ENCODE results near the gene RELCH. TPM values are rescaled to one million over a fixed set of nuclear protein-coding genes. Genes with fewer than 3 reads are reported as not detected.
A peak's percentile ranks its signal among the peaks of the same experiment; 100 is the strongest.

RELCH gene
- total RNA-seq, 1 experiment from 2014 or later, result 31.9 TPM

DNA sequence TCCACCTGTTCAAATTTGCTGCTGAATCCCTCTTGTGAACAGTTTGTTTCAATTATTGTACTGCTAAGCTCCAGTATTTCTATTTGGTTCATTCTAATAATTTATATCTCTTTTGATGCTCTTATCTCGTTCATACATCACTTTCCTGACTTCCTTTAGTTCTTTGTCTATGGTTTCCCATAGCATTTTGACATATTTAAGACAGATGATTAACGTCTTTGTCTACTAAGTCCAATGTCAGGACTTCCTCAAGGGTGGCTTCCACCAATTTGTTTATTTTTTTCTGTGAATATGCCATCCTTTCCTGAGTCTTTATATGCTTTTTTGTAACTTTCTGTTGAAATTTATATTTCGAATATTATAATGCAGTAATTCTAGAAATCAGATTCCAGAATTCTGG is 9.8 kb upstream of the RELCH start:
- Histone ChIP-seq H3K27me3 (no peaks in the 10 kb centered on the region), H3K4me3 (no peak overlapping the region), H3K36me3 (no peaks in the 10 kb centered on the region), H3K9me3 (no peaks in the 10 kb centered on the region)
- no peak for DNase-seq

DNA sequence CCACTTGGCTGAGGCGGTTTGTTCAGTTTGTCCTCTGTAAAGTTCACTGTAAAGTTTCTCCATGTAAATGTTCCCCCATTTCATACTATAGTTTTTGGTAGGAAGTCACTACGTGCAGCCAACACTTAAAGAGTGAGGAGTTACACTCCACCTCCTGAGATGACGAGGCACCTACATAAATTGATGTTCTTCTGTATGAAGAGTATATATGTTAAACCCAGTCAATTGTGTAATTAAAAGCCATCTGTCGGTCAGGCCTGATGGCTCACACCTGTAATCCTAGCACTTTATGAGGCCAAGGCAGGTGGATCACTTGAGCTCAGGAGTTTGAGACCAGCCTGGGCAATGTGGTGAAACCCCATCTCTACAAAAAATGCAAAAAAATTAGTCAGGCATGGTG is 7.8 kb upstream of the RELCH start:
- Histone ChIP-seq H3K4me3 (no peak overlapping the region), H3K36me3 (no peaks in the 10 kb centered on the region), H3K27me3 (no peaks in the 10 kb centered on the region), H3K9me3 (no peaks in the 10 kb centered on the region)
- no peak for DNase-seq

DNA sequence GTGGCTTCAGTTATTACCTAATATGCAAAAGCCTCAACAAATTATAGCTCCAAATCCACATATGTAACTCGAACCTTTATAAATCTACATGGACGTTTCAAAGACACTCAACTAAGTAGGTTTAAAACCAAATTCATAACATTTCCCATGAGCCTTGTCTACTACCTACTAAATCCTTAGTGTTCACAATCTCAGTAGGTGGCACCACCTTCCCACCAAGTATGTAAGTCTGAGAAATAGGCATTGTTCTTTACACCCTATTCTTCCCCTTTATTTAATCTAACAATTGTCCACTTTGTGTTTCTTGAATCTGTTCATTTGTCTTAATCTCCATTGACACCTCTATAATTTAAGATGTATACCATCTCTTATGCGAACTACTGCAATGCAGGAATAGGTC is 4.8 kb upstream of the RELCH start:
- Histone ChIP-seq H3K9me3 (no peaks in the 10 kb centered on the region), H3K36me3 (no peaks in the 10 kb centered on the region), H3K4me3 (no peak overlapping the region), H3K27me3 (no peaks in the 10 kb centered on the region)
- DNase-seq, result no peak

DNA sequence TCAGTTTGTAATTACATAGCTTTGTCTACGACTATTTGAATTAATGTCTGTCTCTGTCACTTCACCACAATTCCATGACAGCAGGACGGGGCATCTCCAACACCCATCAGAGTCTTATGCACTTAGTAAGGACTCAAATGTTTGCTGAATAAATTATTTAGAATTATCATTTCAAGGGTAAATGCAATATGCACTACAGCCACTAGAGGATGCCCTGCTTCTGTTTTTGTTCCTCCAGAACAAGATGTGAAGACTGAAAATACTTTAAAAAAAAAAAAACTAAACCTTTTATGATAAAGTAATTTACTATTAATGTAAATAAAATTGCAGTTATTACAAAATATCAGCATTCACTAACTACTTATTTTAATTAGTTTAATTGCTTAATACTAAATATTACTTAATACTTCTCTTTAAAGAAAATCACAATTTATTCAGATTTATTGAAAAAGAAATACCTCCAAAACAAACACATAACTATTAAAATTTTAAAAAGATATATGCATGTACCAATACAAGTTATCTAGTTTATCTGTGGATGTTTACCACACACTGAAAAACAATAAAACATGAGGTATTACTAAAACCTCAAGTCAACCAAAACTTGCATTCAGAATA is 3.4 kb upstream of the RELCH start:
- Histone ChIP-seq H3K27me3 (no peaks in the 10 kb centered on the region), H3K36me3 (no peaks in the 10 kb centered on the region), H3K4me3 (no peak overlapping the region), H3K9me3 (no peaks in the 10 kb centered on the region)
- DNase-seq, result no peak

DNA sequence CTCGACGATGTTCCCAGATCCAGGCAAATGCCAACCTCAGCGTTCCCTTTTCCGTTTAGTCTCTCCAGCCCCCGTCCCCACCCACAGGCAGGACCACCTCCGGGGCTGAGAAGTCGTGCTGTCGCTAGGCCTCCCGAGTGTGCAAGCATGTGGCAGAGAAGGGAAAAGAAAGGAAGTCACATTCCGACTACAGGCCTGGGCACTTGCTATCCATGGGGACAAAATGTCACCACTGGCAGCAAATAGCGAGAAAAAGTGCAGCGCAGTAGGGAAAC is 619 bp upstream of the RELCH start:
- Histone ChIP-seq H3K36me3 (no peaks in the 10 kb centered on the region; the same call in 1 of the 2 replicates), H3K9me3 (no peaks in the 10 kb centered on the region), H3K4me3 (peak overlapping the region; percentile 97), H3K27me3 (no peaks in the 10 kb centered on the region)
- DNase-seq, result no peak

DNA sequence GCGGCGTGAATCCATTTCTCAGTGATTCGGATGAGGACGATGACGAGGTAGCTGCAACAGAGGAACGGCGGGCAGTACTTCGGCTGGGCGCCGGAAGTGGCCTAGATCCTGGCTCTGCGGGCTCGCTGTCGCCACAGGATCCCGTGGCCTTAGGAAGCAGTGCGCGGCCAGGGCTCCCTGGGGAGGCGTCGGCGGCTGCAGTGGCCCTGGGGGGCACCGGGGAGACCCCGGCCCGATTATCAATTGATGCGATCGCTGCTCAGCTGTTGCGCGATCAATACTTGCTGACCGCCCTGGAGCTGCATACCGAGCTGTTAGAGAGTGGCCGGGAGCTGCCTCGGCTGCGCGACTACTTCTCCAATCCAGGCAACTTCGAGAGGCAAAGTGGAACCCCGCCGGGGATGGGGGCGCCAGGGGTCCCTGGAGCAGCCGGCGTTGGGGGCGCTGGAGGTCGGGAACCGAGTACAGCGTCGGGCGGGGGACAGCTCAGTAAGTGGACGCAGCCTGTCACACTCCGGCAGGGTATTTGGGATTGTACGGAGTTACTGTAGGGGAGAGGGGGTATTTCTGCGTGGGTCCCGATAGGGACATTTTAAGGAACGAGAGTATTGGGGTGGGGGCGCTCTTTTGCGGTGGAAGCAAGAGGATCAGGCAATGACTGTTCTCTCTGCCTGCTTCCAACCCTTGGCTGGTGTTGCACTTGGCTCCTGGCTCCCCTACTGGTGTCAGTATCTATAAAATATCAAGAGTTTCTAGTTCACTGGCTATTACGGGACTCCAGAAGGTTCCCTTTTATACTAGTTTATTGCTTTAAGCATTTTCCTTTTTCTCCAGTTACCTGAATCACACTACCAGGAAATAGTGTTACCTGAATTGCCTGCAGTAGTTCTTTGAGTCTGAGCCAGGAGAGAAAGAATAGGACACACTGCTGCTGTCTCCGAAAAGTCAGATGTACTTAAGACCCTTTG is 772 bp downstream of the RELCH start:
- H3K27me3 ChIP-seq, result no peaks in the 10 kb centered on the region
- DNase-seq, result peak; percentile 54
- H3K36me3 ChIP-seq, result no peaks in the 10 kb centered on the region; the same call in 1 of the 2 replicates

DNA sequence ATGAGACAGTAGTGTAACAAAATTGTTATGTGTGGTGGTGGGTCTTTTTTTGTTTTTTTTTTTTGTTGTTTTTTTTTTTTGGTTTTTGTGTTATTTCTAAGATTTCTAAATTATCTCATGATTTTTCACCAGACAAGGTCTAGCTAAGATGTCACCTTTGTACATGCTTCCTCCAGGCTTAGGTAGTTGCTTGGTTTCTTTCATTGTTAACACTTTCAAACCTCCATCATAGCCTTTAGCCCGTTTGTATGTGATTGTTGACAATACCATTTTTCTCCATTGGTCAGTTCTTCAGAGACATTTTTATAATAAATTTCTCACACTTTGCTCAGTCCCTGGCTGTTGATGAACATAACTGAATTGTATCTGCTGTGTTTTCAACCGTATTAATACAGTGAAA is 2.2 kb downstream of the RELCH start:
- H3K9me3 ChIP-seq, result peaks cover 5% of the 10 kb centered on the region; the same call in 1 of the 2 replicates
- H3K36me3 ChIP-seq, result no peaks in the 10 kb centered on the region; the same call in 1 of the 2 replicates
- peak overlapping the region; percentile 97 for H3K4me3 ChIP-seq
- no peak for DNase-seq
- H3K27me3 ChIP-seq, result no peaks in the 10 kb centered on the region

More for the DNA sequence above, 772 bp downstream of the RELCH start:
- Histone ChIP-seq H3K4me3 (peak overlapping the region; percentile 97), H3K9me3 (peaks cover 5% of the 10 kb centered on the region; the same call in 1 of the 2 replicates)

DNA sequence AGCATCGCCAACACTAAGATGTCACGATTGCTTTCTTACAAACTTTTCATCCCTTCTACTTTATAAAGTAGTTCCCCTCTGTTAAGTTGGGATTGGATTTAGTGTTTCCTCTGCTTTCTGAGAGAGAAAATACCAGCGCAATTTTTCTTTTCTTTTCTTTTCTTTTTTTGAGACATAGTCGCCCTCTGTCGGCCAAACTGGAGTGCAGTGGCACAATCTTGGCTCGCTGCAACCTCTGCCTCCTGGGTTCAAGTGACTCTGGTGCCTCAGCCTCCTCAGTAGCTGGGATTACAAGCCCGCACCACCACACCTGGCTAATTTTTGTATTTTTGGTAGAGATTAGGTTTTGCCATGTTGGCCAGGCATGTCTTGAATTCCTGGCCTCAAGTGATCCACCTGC is 9.0 kb downstream of the RELCH start:
- no peak overlapping the region for H3K4me3 ChIP-seq
- peaks cover 5% of the 10 kb centered on the region; the same call in 1 of the 2 replicates for H3K9me3 ChIP-seq
- no peak for DNase-seq

DNA sequence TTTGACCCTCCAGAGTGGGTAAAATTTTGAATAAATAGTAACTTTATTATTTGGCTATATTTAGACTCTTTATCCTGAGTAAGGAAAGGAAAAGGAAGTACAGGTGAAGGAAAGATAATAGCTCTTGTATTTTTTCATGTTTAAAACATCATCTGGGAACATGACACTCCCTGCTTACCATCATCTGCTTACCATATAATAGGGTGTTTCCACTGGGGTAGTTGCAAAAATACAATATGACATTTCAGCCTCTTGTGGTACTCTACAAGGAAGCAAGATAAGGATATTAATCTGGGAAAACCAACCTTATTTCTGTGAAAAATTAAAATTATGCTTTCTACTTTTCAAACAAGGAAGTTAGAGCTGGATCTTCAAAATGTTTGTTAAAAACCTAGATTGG is 9.9 kb downstream of the RELCH start:
- Histone ChIP-seq H3K27me3 (no peaks in the 10 kb centered on the region), H3K9me3 (peaks cover 5% of the 10 kb centered on the region; the same call in 1 of the 2 replicates), H3K4me3 (no peak overlapping the region), H3K36me3 (no peaks in the 10 kb centered on the region; the same call in 1 of the 2 replicates)
- no peak for DNase-seq

More for the DNA sequence above, 9.0 kb downstream of the RELCH start:
- H3K36me3 ChIP-seq, result no peaks in the 10 kb centered on the region; the same call in 1 of the 2 replicates
- H3K27me3 ChIP-seq, result no peaks in the 10 kb centered on the region

DNA sequence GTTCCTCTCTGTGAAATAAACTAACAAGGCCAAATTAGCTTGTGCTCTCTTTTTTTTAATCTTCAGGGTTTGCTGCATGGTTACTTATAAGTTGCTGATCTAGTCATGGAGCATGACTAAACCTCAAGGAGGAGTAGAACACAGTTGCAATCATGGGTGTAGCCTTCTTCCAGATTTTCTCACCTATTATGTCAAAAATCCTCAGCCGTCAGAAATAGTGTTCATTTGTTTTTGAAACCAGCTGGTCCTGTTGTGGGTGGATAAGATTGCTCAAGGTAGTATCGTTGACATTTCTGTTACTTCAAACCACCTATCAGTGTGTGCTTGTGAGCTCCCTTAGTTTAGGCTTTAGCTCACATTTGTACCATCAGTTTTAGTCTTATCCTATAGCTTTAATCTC is 11.2 kb downstream of the RELCH start:
- Histone ChIP-seq H3K36me3 (no peaks in the 10 kb centered on the region), H3K27me3 (no peaks in the 10 kb centered on the region), H3K4me3 (no peak overlapping the region), H3K9me3 (no peaks in the 10 kb centered on the region)
- no peak for DNase-seq

DNA sequence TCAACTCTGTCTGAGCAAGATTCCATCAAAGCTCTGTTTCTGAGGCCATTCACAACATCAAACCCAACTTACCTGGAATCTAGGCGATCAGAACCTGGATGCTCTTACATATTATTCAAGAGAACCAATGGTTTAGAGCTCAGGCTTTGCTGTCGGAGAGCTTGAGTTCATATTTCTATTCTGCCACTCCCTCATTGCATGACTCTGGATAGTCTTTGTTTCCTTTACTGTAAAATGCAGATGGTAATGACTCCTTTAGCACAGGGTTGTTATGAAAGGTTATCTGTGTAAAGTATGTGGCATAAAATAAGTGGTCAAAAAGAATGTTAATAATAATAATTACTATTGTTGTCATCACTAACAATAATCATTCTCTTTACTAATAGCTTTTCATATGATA is 12.6 kb downstream of the RELCH start:
- no peak overlapping the region for H3K4me3 ChIP-seq
- no peaks in the 10 kb centered on the region for H3K27me3 ChIP-seq
- no peak for DNase-seq
- H3K36me3 ChIP-seq, result no peaks in the 10 kb centered on the region
- no peaks in the 10 kb centered on the region for H3K9me3 ChIP-seq

DNA sequence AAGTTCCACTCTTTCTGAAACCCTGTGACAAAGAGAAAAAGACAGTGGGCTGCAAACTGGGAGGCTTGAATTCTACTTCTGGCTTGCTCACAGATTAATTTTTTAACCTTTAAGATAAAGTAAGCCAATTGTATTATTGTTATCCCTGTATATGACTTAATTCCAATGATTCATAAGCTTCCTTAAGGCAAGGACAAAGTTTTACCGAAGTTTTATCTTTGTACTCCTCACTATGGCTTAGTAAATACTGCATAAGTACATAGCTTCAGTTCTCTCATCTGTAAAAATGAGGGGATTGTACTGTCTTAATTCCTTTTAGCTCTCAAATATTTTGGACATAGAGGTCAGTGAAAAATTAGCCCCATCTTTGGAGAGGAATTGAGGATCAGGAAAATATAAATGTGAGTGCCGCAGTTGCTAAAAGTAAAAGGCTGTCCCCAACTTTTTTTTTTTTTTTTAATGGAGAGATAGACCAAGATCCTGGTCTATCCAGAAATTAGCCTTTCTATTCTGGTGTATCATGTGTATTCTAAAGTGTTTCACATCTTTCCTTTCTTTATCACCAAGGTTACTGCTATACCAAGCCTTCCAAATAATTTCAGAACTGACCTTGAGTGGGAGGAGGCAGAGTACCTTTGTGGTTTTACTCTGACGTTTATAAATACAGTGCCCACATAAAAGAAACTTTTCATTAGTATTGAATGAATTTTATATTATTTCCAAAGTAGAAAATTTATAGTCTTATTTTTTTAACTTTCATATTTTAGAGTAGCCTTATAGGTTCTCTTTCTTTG is 13.3 kb downstream of the RELCH start:
- DNase-seq, result no peak
- no peaks in the 10 kb centered on the region for H3K36me3 ChIP-seq

DNA sequence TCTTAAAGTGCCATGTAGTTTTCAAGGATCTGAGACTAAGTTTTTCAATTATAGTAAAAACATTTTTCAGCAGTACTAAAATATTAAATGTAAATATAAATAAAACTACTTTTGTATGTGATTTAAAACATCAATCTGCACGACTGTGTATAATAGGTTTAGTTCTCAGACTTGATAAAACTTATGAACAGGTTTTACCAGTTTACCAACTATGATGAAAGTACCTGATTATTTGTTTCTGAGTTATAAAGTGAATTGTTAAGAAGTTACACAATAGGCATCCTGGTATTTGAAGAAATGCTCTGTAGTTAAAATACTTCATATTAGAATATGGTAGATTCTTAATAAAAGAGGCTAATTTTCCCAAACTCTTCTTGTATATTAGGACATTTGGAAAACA is 14.8 kb downstream of the RELCH start:
- Histone ChIP-seq H3K9me3 (no peaks in the 10 kb centered on the region), H3K4me3 (no peak overlapping the region), H3K36me3 (no peaks in the 10 kb centered on the region), H3K27me3 (no peaks in the 10 kb centered on the region)
- no peak for DNase-seq

More for the DNA sequence above, 13.3 kb downstream of the RELCH start:
- Histone ChIP-seq H3K9me3 (no peaks in the 10 kb centered on the region), H3K27me3 (no peaks in the 10 kb centered on the region), H3K4me3 (no peak overlapping the region)

DNA sequence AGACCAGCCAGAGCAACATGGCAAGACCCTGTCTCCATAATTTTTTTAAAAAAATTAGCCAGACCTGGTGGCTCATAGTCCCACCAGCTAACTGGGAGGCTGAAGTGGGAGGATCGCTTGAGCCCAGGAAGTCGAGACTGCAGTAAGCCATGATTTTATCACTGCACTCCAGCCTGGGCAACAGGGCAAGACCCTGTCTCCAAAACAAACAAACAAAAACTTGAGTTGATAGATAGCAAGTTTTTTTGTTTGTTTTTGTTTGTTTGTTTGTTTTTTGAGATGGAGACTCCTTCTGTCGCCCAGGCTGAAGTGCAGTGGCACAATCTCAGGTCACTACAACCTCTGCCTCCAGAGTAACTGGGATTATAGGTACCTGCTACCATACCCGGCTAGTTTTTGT is 18.8 kb downstream of the RELCH start:
- no peak for DNase-seq
- H3K36me3 ChIP-seq, result no peaks in the 10 kb centered on the region
- no peak overlapping the region for H3K4me3 ChIP-seq
- H3K9me3 ChIP-seq, result no peaks in the 10 kb centered on the region
- no peaks in the 10 kb centered on the region for H3K27me3 ChIP-seq

DNA sequence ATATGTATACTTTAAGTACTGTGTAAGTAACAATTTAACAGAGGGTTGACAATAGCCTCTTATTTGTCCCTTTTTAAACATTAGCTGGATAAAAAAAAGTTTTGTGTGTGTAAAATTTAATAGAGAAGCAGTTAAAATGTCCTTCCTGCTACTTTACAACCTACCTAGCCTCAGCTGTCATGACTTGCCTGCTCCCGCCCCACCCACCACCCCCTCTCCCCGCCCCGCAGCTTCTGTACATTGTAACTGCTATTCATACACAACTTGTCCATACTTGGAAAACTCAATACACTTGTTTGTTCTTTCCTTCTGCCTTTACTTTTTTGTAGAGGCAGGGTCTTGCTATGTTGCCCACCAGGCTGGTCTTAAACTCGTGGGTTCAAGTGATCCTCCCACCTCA is 19.5 kb downstream of the RELCH start:
- DNase-seq, result no peak
- no peaks in the 10 kb centered on the region for H3K9me3 ChIP-seq
- H3K27me3 ChIP-seq, result no peaks in the 10 kb centered on the region
- H3K36me3 ChIP-seq, result no peaks in the 10 kb centered on the region; the same call in 1 of the 2 replicates
- H3K4me3 ChIP-seq, result no peak overlapping the region

DNA sequence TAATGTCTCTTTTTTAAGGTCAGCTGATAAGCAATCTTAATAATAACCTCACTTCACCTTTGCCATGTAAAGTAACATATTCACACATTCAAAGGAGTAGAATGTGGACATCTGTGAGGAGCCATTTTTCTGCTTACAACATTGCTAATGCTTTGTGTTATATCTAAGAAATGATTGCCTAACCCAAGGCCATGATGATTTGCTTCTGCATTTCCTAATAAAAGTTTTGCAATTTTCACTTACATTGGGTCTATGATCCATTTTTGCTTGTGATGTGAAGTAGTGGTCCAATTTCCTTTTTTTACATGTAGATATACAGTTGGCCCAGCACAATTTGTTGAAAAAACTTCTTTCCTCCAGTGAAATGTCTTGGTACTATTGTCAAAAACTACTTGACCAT is 22.0 kb downstream of the RELCH start:
- H3K4me3 ChIP-seq, result no peak overlapping the region
- H3K36me3 ChIP-seq, result peaks cover 8% of the 10 kb centered on the region
- no peaks in the 10 kb centered on the region for H3K9me3 ChIP-seq
- no peak for DNase-seq
- no peaks in the 10 kb centered on the region for H3K27me3 ChIP-seq

DNA sequence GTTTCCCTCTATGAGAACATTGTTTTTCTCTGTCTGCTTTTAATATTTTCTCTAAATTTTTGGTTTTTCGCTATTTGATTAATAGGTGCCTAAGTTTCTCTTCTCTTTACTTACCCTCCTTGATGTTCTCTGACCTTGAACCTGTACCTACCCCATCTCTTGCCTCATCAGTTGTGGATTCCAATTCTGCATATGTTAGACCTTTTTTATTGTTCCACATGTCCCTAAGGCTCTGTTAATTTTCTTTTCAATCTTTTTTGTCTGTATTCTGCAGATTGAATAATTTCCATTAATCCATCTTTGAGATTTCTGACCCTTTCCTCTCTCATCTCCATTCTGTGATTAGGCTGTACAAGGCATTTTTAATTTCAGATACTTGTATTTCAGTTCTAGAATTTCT is 23.1 kb downstream of the RELCH start:
- Histone ChIP-seq H3K27me3 (no peaks in the 10 kb centered on the region), H3K4me3 (no peak overlapping the region), H3K9me3 (no peaks in the 10 kb centered on the region), H3K36me3 (peaks cover 8% of the 10 kb centered on the region)
- DNase-seq, result no peak

Measured in MG63 (cell line).